HEK293T (cell line): ENCODE data around the gene TENM3.

Experiments used
- ARNT ChIP-seq: fragments of 450-650 bp; IDR thresholded peaks from 2 replicates; pipeline ENCODE4 v1.6.1; 2017; ENCODE audit warnings: mild to moderate bottlenecking
- BHLHE40 ChIP-seq: fragments of 450-650 bp; IDR thresholded peaks from 2 replicates; pipeline ENCODE4 v1.6.1; 2016; ENCODE audit warnings: mild to moderate bottlenecking, moderate library complexity, borderline replicate concordance
- ELF4 ChIP-seq: fragments of 450-650 bp; IDR thresholded peaks from 2 replicates; pipeline ENCODE4 v1.6.1; 2017; ENCODE audit warnings: antibody characterized with exemption
- FOXA1 ChIP-seq: fragments of 450-650 bp; IDR thresholded peaks from 2 replicates; pipeline ENCODE4 v1.6.1; 2016; ENCODE audit warnings: mild to moderate bottlenecking
- FOXM1 ChIP-seq: fragments of 450-650 bp; IDR thresholded peaks from 2 replicates; pipeline ENCODE4 v1.6.1; 2017; ENCODE audit warnings: mild to moderate bottlenecking, borderline replicate concordance
- L3MBTL2 ChIP-seq: fragments of 450-650 bp; conservative IDR thresholded peaks from 2 replicates; pipeline ENCODE4 v1.6.1; 2016; ENCODE audit warnings: mild to moderate bottlenecking
- SP1 ChIP-seq: fragments of 450-650 bp; IDR thresholded peaks from 2 replicates; pipeline ENCODE4 v1.6.1; 2017
- SUZ12 ChIP-seq: fragments of 450-650 bp; IDR thresholded peaks from 2 replicates; pipeline ENCODE4 v1.6.1; 2016; ENCODE audit warnings: mild to moderate bottlenecking
- TARDBP ChIP-seq: fragments of 450-650 bp; IDR thresholded peaks from 2 replicates; pipeline ENCODE4 v1.6.1; 2016
- ZNF384 ChIP-seq: fragments of 450-650 bp; IDR thresholded peaks from 2 replicates; pipeline ENCODE4 v1.6.1; 2016

DNA sequence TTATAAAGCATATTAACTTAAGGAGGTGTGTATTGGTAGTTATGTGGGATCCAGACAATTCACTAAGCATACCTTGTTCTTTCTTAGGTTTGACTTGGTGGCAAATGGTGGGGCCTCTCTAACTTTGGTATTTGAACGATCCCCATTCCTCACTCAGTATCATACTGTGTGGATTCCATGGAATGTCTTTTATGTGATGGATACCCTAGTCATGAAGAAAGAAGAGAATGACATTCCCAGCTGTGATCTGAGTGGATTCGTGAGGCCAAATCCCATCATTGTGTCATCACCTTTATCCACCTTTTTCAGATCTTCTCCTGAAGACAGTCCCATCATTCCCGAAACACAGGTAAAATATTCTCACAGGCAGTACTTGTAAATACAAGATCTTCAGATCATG, 487.6 kb downstream of the TENM3 start:
- no peak for TF ChIP-seq FOXM1
- TF ChIP-seq ARNT: no peak
- TF ChIP-seq SP1: no peak
- no peak for TF ChIP-seq FOXA1
- no peak for TF ChIP-seq SUZ12
- TF ChIP-seq TARDBP: no peak
- TF ChIP-seq BHLHE40: no peak
- no peak for TF ChIP-seq ELF4
- no peak for TF ChIP-seq ZNF384
- no peak for TF ChIP-seq L3MBTL2
